Hematopoietic multipotent progenitor cell treated with erythropoietin and hydrocortisone succinate and interleukin-3 and kit ligand, for 6 days (in vitro differentiated cells): Measurements from ENCODE around the gene IFT172.
"Not testable (repeated sequence)": the region's sequence is repeated elsewhere in the genome, so short reads cannot be mapped to it uniquely, and the experiment has no call there.

ENCODE experiments used
- DNase-seq: peaks from one replicate; pipeline ENCODE4 v3.0.0-alpha.2; 2015

Gene IFT172

GRCh38 chr2:27492557-27492956 lies 3.0 kb upstream of the IFT172 start:
- no peak for DNase-seq

GRCh38 chr2:27489118-27489497 lies 435 bp downstream of the IFT172 start:
- DNase-seq, result peak; percentile 63

- DNase-seq, result no peak
Observed at GRCh38 chr2:27485496-27485895, 4.0 kb downstream of the IFT172 start.

- no peak for DNase-seq
Observed at GRCh38 chr2:27471961-27472360, 17.6 kb downstream of the IFT172 start.

- DNase-seq, result no peak
Observed at GRCh38 chr2:27464443-27464842, 25.1 kb downstream of the IFT172 start.

- DNase-seq, result peak; percentile 88
Observed at GRCh38 chr2:27461118-27461517, 28.4 kb downstream of the IFT172 start.

- no peak for DNase-seq
Observed at GRCh38 chr2:27453968-27454367, 35.6 kb downstream of the IFT172 start.

GRCh38 chr2:27451095-27451494 lies 38.4 kb downstream of the IFT172 start:
- no peak for DNase-seq

GRCh38 chr2:27448381-27448780 lies 41.2 kb downstream of the IFT172 start:
- DNase-seq, result no peak

GRCh38 chr2:27446057-27446456 lies 43.5 kb downstream of the IFT172 start:
- DNase-seq, result no peak

- DNase-seq, result no peak
Observed at GRCh38 chr2:27445615-27446014, 43.9 kb downstream of the IFT172 start.

- no peak for DNase-seq
Observed at GRCh38 chr2:27445155-27445554, 44.4 kb downstream of the IFT172 start.

GRCh38 chr2:27442920-27443282 lies 46.6 kb downstream of the IFT172 start:
- peak; percentile 35 for DNase-seq

GRCh38 chr2:27441958-27442919 lies 47.3 kb downstream of the IFT172 start, which contains the start of gene KRTCAP3:
KRTCAP3 (plus strand) TSS chr2:27442381; CDS start chr2:27442413, 32 bp downstream.
- DNase-seq, result peak; percentile 35

GRCh38 chr2:27441226-27441926 lies 48.2 kb downstream of the IFT172 start:
- DNase-seq, result peak; percentile 95

GRCh38 chr2:27435628-27436027 lies 53.9 kb downstream of the IFT172 start:
- DNase-seq, result no peak

GRCh38 chr2:27431395-27431794 lies 58.1 kb downstream of the IFT172 start:
- peak; percentile 14 for DNase-seq

- peak; percentile 88 for DNase-seq
Observed at GRCh38 chr2:27428978-27429541, 60.5 kb downstream of the IFT172 start.

GRCh38 chr2:27428213-27428977 lies 61.1 kb downstream of the IFT172 start, which contains the start of gene NRBP1:
NRBP1 (plus strand) TSS chr2:27428631; CDS start chr2:27433274, 4,643 bp downstream.
- peak; percentile 95 for DNase-seq

GRCh38 chr2:27427863-27428212 lies 61.7 kb downstream of the IFT172 start:
- no peak for DNase-seq

- DNase-seq, result not testable (repeated sequence)
Observed at GRCh38 chr2:27425039-27425438, 64.5 kb downstream of the IFT172 start.

GRCh38 chr2:27422958-27423357 lies 66.6 kb downstream of the IFT172 start:
- no peak for DNase-seq
